Measurements from ENCODE around the gene SAMD4A.

- no peak for TF ChIP-seq EZH2phosphoT487 (IDR thresholded peaks at IDR 0.05; ENCODE audit: insufficient read depth, low read depth)
- no peak for TF ChIP-seq EZH2 (IDR thresholded peaks at IDR 0.05; ENCODE audit: insufficient read depth, poor library complexity, severe bottlenecking)
These were observed 303 bp downstream of the SAMD4A start for GRCh38 chr14:54567224-54567638.
